ENCODE data around the gene UTP14C. TPM values are rescaled to one million over a fixed set of nuclear protein-coding genes. Genes with fewer than 3 reads are reported as not detected.

The UTP14C gene
- total RNA-seq, 1 experiment from 2014 or later, result 9.0 TPM

DNA sequence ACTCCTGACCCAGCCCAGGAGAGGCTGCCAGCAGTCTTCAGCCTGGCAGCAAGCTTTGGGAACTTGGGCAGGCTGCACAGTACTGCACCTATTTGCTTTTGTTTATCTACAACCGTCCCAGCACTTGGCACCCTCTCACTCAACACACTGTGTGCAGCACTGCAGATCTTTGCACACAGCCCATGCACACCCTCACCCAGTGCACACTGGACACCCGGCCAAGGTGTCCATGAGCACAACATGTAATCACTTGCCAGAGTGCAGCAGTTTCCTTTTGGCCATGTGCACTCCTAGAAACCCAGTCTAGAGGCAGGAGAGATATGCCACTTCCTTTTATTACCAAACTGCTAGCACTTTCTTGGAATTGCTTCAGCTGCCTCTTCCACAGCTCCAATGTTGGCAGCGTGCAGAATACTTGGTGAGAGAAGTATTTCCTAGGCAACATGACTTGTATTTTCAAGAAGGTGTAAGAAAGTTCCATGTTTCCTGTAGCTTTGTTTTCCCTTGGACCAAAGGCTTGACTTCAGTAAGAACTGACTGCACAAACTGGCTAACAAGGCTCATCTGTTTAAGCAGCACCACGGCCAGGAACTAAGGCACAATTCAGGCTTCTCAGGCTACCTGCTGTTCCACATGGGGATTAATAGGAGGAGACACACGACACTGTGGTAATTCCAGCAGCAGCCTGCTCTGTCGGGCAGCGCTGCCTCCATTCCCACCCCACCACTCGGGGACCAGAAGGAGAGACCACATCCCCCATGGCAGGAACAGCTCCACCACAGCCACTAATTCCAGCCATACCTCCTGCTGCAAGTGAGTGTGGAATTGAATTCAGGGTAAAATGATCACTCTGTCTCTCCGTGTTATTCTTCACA, 28.6 kb upstream of the UTP14C start:
- DNase-seq (ENCODE audit: low read depth, low spot score), result no peak
- no peaks in the 10 kb centered on the region for H3K9me2 ChIP-seq (ENCODE audit: insufficient read depth)
- BruUV-seq (replicated peaks), result no TSS peak
- peaks cover 0 to 5% of the 10 kb centered on the region in 2 experiments; a peak in 1 of 4 replicates for H3K4me1 ChIP-seq (ENCODE audit: control insufficient read depth in 1 of 2, insufficient read depth in 2 of 2, low read length in 2 of 2)
- H3K4me3 ChIP-seq (replicated peaks in 1 of 2; ENCODE audit: low read depth in 1 of 2, low read length in 2 of 2), result no peak overlapping the region
- no peaks in the 10 kb centered on the region for H3K36me3 ChIP-seq (ENCODE audit: control insufficient read depth in 1 of 2, insufficient read depth in 2 of 2, low read length in 2 of 2)
- ChIA-PET CTCF (no interaction called here), POLR2A (no interaction called here), RAD21 (ENCODE audit: low non-redundant PET in 1 of 2, low total read pairs in 2 of 2, uncharacterized antibody in 2 of 2, unreplicated experiment in 2 of 2) (no interaction called here)
- H3K79me2 ChIP-seq (ENCODE audit: insufficient read depth, low read length), result no peaks in the 10 kb centered on the region
- no peak for TF ChIP-seq JUND (IDR thresholded peaks at IDR 0.05)
- TF ChIP-seq SP1 (IDR thresholded peaks at IDR 0.05; ENCODE audit: low read depth), result no peak
- no peak for TF ChIP-seq POLR2A (IDR thresholded peaks at IDR 0.05; ENCODE audit: borderline replicate concordance, extremely low read depth, insufficient read depth, insufficient read length)
- TF ChIP-seq EGR1 (IDR thresholded peaks at IDR 0.05; ENCODE audit: low read depth), result no peak
- TF ChIP-seq SIN3A (IDR thresholded peaks at IDR 0.05; ENCODE audit: low read depth), result no peak
- no peak for TF ChIP-seq SRF (IDR thresholded peaks at IDR 0.05; ENCODE audit: low read depth)
- no peak for TF ChIP-seq CEBPB (IDR thresholded peaks at IDR 0.05; ENCODE audit: low read depth)
- no peak for TF ChIP-seq YY1 (IDR thresholded peaks at IDR 0.05; ENCODE audit: extremely low read depth, insufficient replicate concordance, low read depth, low read length)
- no peak for TF ChIP-seq ZFX (IDR thresholded peaks at IDR 0.05)
- no peak for TF ChIP-seq CBX3 (IDR thresholded peaks at IDR 0.05; ENCODE audit: low read depth)
- TF ChIP-seq RAD21 (IDR thresholded peaks at IDR 0.05; ENCODE audit: low read depth), result no peak
- TF ChIP-seq FOSL1 (IDR thresholded peaks at IDR 0.05; ENCODE audit: low read depth), result no peak
- TF ChIP-seq EZH2 (IDR thresholded peaks at IDR 0.05), result no peak
- TF ChIP-seq, protein P1, sequence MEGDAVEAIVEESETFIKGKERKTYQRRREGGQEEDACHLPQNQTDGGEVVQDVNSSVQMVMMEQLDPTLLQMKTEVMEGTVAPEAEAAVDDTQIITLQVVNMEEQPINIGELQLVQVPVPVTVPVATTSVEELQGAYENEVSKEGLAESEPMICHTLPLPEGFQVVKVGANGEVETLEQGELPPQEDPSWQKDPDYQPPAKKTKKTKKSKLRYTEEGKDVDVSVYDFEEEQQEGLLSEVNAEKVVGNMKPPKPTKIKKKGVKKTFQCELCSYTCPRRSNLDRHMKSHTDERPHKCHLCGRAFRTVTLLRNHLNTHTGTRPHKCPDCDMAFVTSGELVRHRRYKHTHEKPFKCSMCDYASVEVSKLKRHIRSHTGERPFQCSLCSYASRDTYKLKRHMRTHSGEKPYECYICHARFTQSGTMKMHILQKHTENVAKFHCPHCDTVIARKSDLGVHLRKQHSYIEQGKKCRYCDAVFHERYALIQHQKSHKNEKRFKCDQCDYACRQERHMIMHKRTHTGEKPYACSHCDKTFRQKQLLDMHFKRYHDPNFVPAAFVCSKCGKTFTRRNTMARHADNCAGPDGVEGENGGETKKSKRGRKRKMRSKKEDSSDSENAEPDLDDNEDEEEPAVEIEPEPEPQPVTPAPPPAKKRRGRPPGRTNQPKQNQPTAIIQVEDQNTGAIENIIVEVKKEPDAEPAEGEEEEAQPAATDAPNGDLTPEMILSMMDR (IDR thresholded peaks at IDR 0.05 in 2 of 3, conservative IDR thresholded peaks at IDR 0.05 in 1 of 3; ENCODE audit: borderline replicate concordance in 1 of 3, insufficient read depth in 1 of 3, low read depth in 2 of 3, low read length in 2 of 3), result no peak
- no peak for TF ChIP-seq ELF1 (IDR thresholded peaks at IDR 0.05; ENCODE audit: borderline replicate concordance, low read depth)
- TF ChIP-seq, protein P2, sequence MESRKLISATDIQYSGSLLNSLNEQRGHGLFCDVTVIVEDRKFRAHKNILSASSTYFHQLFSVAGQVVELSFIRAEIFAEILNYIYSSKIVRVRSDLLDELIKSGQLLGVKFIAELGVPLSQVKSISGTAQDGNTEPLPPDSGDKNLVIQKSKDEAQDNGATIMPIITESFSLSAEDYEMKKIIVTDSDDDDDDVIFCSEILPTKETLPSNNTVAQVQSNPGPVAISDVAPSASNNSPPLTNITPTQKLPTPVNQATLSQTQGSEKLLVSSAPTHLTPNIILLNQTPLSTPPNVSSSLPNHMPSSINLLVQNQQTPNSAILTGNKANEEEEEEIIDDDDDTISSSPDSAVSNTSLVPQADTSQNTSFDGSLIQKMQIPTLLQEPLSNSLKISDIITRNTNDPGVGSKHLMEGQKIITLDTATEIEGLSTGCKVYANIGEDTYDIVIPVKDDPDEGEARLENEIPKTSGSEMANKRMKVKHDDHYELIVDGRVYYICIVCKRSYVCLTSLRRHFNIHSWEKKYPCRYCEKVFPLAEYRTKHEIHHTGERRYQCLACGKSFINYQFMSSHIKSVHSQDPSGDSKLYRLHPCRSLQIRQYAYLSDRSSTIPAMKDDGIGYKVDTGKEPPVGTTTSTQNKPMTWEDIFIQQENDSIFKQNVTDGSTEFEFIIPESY (IDR thresholded peaks at IDR 0.05; ENCODE audit: extremely low read depth, insufficient replicate concordance, low read length), result no peak
- no peak overlapping the region for H3K27ac ChIP-seq (ENCODE audit: low read depth, low read length)
- no peak overlapping the region for H3K4me2 ChIP-seq (ENCODE audit: low read length)
- intact Hi-C loops (cut with micrococcal nuclease), result no loop called here
- 0 out of 2 replicates have a peak, but pooled peaks have one; percentile 36 for ATAC-seq
- no peaks in the 10 kb centered on the region for H3K9me3 ChIP-seq (ENCODE audit: control insufficient read depth in 1 of 2, insufficient read depth in 1 of 2, low read depth in 1 of 2, low read length in 2 of 2)
- no peaks in the 10 kb centered on the region for H4K20me1 ChIP-seq (ENCODE audit: insufficient read depth)
- H3K27me3 ChIP-seq (ENCODE audit: insufficient read depth, low read length), result no peaks in the 10 kb centered on the region
- H2AFZ ChIP-seq (ENCODE audit: low read depth, low read length, poor library complexity, severe bottlenecking), result no peak overlapping the region
- H3K9ac ChIP-seq (ENCODE audit: low read length), result no peak overlapping the region

Data from HCT116 (cell line).